ENCODE results near the gene SNX25. TPM values are rescaled to one million over a fixed set of nuclear protein-coding genes. Genes with fewer than 3 reads are reported as not detected.
A peak's percentile ranks its signal among the peaks of the same experiment; 100 is the strongest.

Gene SNX25
- total and polyA plus RNA-seq, 2 of the 13 experiments (the other 11 are each of a cell fraction or from before 2014, with no cell fraction given), result 23.4 to 23.5 TPM

DNA sequence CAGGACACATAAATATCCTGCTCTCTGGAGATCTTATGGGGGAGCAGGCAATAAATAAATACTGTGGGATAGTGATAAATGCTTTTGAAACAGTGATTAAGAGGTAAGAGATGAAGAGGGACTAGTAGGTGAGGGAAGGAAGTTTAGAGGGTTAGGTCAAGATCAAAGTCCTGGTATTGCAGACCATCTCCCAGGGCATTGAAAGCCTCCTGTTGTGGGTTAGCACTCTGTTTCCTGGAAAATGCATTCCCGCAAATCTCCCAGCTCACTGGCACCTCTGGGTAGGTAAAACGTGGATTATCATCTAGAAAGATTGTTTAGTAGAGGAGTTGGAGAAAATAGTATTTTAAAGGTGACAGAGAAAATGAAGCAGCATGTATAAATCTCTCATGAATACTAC, 2.2 kb downstream of the SNX25 start:
- H4K20me1 ChIP-seq (ENCODE audit: insufficient read depth, low read length), result peaks cover 17% of the 10 kb centered on the region; the same call in 1 of the 2 replicates
- CTCF ChIA-PET (ENCODE audit: low intra/inter-chr PET ratio, low total read pairs), result no interaction called here
- no peaks in the 10 kb centered on the region for H3K36me3 ChIP-seq (replicated peaks in 1 of 2; ENCODE audit: control insufficient read depth in 1 of 2, insufficient read depth in 2 of 2, low read length in 2 of 2)
- H3K4me2 ChIP-seq (ENCODE audit: low read depth, low read length), result peak overlapping the region; percentile 81
- FAIRE-seq (no peak), ATAC-seq (no peak), DNase-seq (ENCODE audit: low spot score) (peak; percentile 26)
- BruUV-seq (replicated peaks), result no TSS peak
- intact Hi-C loops (cut with micrococcal nuclease; ENCODE audit: unreplicated experiment), result no loop called here
- POLR2A ChIA-PET, result interaction anchor here (0.7 kb wide), 1 partner anchor 11 kb away, joined by 5 read pairs; no protein-coding TSS in a partner anchor
- in situ Hi-C loops (cut with HindIII; ENCODE audit: extremely low pct_ligation_motif_present, low pct_unique_long_range_greater_than_20kb), result no loop called here
- no peaks in the 10 kb centered on the region for H3K9me3 ChIP-seq (ENCODE audit: low read length)
- no peaks in the 10 kb centered on the region; a peak in 1 of 5 replicates for H3K27me3 ChIP-seq (ENCODE audit: control insufficient read depth in 1 of 2, insufficient read depth in 2 of 2, low read length in 2 of 2)
- H3K27ac ChIP-seq (ENCODE audit: extremely low read length, insufficient read depth, low read length), result no peak overlapping the region
- 3% methylated on average over 2 of the region's 2 CpGs for WGBS (ENCODE audit: low lambda C conversion rate)
- peaks cover 60% of the 10 kb centered on the region for H3K79me2 ChIP-seq (ENCODE audit: insufficient read depth, low read length)
- H2AFZ ChIP-seq (ENCODE audit: low read length), result no peak overlapping the region
- H3K4me1 ChIP-seq (ENCODE audit: insufficient read depth, low read length), result peaks cover 56% of the 10 kb centered on the region
- H3K9ac ChIP-seq (ENCODE audit: insufficient read depth, low read depth, low read length), result peak overlapping the region; percentile 87; the same call in 1 of the 2 replicates
- peak overlapping the region; percentile 96 to 99 (median 99); a peak in 5 of 6 replicates for H3K4me3 ChIP-seq (replicated peaks in 1 of 3; ENCODE audit: insufficient read depth in 1 of 3, low read depth in 2 of 3, low read length in 3 of 3)
- peak; percentile 73 for TF ChIP-seq BCL6 (CRISPR knock-in tag; IDR thresholded peaks at IDR 0.05)
- no peak for TF ChIP-seq STAG1 (CRISPR knock-in tag; IDR thresholded peaks at IDR 0.05)
- TF ChIP-seq ZNF225 (CRISPR knock-in tag; IDR thresholded peaks at IDR 0.05), result no peak
- TF ChIP-seq NCOA5 (CRISPR knock-in tag; IDR thresholded peaks at IDR 0.05), result no peak
- no peak for TF ChIP-seq ZNF83 (CRISPR knock-in tag; IDR thresholded peaks at IDR 0.05; ENCODE audit: borderline replicate concordance)
- TF ChIP-seq ZNF672 (CRISPR knock-in tag; IDR thresholded peaks at IDR 0.05), result no peak
- TF ChIP-seq, protein P1, sequence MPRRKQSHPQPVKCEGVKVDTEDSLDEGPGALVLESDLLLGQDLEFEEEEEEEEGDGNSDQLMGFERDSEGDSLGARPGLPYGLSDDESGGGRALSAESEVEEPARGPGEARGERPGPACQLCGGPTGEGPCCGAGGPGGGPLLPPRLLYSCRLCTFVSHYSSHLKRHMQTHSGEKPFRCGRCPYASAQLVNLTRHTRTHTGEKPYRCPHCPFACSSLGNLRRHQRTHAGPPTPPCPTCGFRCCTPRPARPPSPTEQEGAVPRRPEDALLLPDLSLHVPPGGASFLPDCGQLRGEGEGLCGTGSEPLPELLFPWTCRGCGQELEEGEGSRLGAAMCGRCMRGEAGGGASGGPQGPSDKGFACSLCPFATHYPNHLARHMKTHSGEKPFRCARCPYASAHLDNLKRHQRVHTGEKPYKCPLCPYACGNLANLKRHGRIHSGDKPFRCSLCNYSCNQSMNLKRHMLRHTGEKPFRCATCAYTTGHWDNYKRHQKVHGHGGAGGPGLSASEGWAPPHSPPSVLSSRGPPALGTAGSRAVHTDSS (CRISPR knock-in tag; conservative IDR thresholded peaks at IDR 0.05), result no peak
- no peak for TF ChIP-seq FOSL2 (CRISPR knock-in tag; IDR thresholded peaks at IDR 0.05)
- no peak for TF ChIP-seq ZNF12 (CRISPR knock-in tag; IDR thresholded peaks at IDR 0.05)
- no peak; the same call in 1 of the 2 replicates for TF ChIP-seq KAT7 (CRISPR knock-in tag; IDR thresholded peaks at IDR 0.05; ENCODE audit: borderline replicate concordance)
- TF ChIP-seq TEAD3 (CRISPR knock-in tag; optimal IDR thresholded peaks at IDR 0.05; ENCODE audit: borderline replicate concordance), result peak; percentile 37
- TF ChIP-seq NR3C1 (CRISPR knock-in tag; IDR thresholded peaks at IDR 0.05), result no peak
- TF ChIP-seq ZNF142 (CRISPR knock-in tag; IDR thresholded peaks at IDR 0.05), result no peak
